ENCODE measurements around the gene PARP6. TPM values are rescaled to one million over a fixed set of nuclear protein-coding genes. Genes with fewer than 3 reads are reported as not detected.

The PARP6 gene
- total RNA-seq, 1 donor from 2014 or later, result 72.4 TPM

DNA sequence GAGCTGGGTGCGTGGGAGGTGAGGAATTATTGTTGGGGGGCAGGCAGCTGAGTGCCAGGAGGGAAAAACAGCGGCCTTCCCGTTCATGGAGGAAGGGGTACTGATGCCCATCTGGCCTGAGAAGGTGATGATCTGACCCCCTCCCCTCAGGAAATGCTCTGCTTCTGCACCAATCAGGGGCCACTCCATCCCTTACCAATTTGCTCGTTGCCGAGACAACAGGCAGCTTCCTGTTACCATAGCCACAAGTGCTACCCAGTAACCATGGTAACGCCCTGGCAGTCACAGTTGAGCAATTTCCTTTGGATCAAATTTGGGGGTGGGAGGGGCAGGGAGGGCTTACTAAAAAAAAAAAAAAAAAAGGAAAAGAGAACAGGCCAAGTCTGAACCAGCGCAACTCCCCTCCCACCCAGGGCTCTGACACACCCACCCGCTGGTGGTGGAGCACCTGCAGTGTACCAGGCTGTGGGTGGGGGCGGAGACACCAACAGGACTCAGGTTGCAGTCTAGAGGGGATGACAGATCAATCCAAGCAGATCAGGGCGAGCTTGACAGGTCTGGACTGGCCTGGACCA is 33.9 kb upstream of the PARP6 start:
- DNase-seq (ENCODE audit: low spot score), result no peak
- H3K27ac Mint-ChIP-seq (ENCODE audit: unreplicated experiment), result no peak overlapping the region

DNA sequence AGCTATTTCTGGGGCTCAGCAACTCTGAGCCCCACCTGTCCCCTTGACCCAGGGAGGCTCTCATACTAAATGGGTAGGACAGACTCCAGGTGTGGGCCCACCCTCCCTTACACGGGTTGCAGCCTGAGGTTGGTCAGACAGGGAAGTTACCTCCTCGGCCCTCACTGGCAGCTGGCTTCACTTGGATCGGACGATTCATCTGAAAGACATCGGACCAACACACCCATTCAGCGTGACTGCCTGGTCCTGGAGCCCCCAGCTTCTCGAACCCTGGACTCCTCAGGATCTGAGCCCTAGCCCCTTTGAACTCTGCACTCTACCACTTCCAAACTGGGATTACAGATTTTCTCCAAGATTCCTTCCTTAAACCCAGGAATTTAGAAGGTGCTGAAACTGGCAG is 32.2 kb upstream of the PARP6 start:
- TF ChIP-seq, protein P1, sequence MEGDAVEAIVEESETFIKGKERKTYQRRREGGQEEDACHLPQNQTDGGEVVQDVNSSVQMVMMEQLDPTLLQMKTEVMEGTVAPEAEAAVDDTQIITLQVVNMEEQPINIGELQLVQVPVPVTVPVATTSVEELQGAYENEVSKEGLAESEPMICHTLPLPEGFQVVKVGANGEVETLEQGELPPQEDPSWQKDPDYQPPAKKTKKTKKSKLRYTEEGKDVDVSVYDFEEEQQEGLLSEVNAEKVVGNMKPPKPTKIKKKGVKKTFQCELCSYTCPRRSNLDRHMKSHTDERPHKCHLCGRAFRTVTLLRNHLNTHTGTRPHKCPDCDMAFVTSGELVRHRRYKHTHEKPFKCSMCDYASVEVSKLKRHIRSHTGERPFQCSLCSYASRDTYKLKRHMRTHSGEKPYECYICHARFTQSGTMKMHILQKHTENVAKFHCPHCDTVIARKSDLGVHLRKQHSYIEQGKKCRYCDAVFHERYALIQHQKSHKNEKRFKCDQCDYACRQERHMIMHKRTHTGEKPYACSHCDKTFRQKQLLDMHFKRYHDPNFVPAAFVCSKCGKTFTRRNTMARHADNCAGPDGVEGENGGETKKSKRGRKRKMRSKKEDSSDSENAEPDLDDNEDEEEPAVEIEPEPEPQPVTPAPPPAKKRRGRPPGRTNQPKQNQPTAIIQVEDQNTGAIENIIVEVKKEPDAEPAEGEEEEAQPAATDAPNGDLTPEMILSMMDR (IDR thresholded peaks at IDR 0.05), result no peak
- Mint-ChIP-seq H3K4me3 (ENCODE audit: unreplicated experiment) (no peak overlapping the region), H3K9me3 (ENCODE audit: low read depth) (no peaks in the 10 kb centered on the region), H3K27me3 (ENCODE audit: low read depth) (no peaks in the 10 kb centered on the region), H3K27ac (ENCODE audit: unreplicated experiment) (no peak overlapping the region), H3K4me1 (ENCODE audit: low read depth) (peaks cover 11% of the 10 kb centered on the region), H3K36me3 (ENCODE audit: low read depth) (peaks cover 2% of the 10 kb centered on the region)
- DNase-seq (ENCODE audit: low spot score), result no peak

More for the DNA sequence above, 33.9 kb upstream of the PARP6 start:
- peaks cover 11% of the 10 kb centered on the region for H3K4me1 Mint-ChIP-seq (ENCODE audit: low read depth)
- peaks cover 2% of the 10 kb centered on the region for H3K27me3 Mint-ChIP-seq (ENCODE audit: low read depth)
- TF ChIP-seq, protein P1 (IDR thresholded peaks at IDR 0.05), result no peak
- H3K36me3 Mint-ChIP-seq (ENCODE audit: low read depth), result peaks cover 2% of the 10 kb centered on the region
- no peaks in the 10 kb centered on the region for H3K9me3 Mint-ChIP-seq (ENCODE audit: low read depth)
- H3K4me3 Mint-ChIP-seq (ENCODE audit: unreplicated experiment), result no peak overlapping the region

DNA sequence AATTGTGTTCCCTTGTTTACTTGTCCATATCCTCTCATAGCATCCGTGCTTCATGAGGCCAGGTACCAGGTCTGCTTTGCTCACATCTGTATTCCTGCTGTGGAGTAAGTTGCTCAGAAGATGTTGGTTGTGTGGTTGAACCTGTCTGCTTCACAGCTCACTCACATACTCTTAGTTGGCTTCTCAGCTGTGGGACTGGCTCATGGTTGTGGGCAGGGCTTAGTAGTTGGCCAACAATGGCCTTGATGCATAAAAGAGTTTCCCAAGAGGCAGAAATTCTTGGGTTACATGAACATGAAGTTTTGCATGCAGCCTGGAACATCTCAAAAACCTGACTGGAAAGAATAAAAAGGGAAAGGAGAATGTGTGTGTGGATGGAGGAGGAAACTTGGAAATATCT is 30.6 kb upstream of the PARP6 start:
- DNase-seq (ENCODE audit: low spot score), result no peak
- Mint-ChIP-seq H3K36me3 (ENCODE audit: low read depth) (peaks cover 2% of the 10 kb centered on the region), H3K27ac (ENCODE audit: unreplicated experiment) (no peak overlapping the region), H3K9me3 (ENCODE audit: low read depth) (no peaks in the 10 kb centered on the region), H3K4me3 (ENCODE audit: unreplicated experiment) (no peak overlapping the region), H3K27me3 (ENCODE audit: low read depth) (no peaks in the 10 kb centered on the region), H3K4me1 (ENCODE audit: low read depth) (peaks cover 11% of the 10 kb centered on the region)
- TF ChIP-seq, protein P1 (IDR thresholded peaks at IDR 0.05), result no peak

DNA sequence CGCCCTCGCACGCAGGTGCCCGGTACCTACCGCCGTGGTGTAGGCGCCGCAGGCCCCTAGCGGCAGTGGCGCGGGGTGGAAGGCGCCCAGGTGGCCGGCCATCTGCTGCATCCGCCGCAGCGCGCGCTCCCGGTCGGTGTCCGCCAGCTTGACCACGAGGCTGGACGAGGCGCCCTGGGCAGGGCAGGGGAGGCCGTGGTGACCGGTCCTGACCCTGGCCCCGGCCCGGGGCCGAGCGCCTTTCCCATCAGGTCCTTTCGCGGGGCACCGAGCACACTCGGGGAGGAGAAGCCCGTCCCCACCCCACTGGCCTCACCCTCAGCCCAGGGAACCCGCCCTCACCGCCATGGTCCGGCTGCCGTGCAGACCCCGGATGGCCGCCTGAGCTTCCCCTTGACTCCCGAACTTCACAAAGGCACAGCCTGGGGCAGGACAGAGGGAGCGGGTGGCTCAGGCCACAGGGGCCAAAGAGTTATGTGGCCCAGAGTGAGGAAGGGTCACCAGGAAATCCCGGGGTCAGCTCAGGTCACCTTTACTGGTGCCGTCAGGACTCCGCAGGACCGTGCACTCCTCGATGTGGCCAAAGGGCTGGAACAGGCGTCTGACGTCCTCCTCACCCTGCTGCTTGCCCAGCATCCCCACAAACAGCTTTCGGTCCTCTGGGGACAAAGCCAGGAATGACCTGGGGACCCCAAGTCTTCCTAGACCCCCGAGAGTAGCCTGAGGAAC is 17.4 kb upstream of the PARP6 start:
- DNase-seq (ENCODE audit: low spot score), result no peak
- peaks cover 2% of the 10 kb centered on the region for H3K36me3 Mint-ChIP-seq (ENCODE audit: low read depth)
- TF ChIP-seq, protein P1 (IDR thresholded peaks at IDR 0.05), result no peak
- no peak overlapping the region for H3K27ac Mint-ChIP-seq (ENCODE audit: unreplicated experiment)
- H3K4me3 Mint-ChIP-seq (ENCODE audit: unreplicated experiment), result no peak overlapping the region
- H3K9me3 Mint-ChIP-seq (ENCODE audit: low read depth), result no peaks in the 10 kb centered on the region
- H3K4me1 Mint-ChIP-seq (ENCODE audit: low read depth), result no peaks in the 10 kb centered on the region
- H3K27me3 Mint-ChIP-seq (ENCODE audit: low read depth), result peaks cover 8% of the 10 kb centered on the region

DNA sequence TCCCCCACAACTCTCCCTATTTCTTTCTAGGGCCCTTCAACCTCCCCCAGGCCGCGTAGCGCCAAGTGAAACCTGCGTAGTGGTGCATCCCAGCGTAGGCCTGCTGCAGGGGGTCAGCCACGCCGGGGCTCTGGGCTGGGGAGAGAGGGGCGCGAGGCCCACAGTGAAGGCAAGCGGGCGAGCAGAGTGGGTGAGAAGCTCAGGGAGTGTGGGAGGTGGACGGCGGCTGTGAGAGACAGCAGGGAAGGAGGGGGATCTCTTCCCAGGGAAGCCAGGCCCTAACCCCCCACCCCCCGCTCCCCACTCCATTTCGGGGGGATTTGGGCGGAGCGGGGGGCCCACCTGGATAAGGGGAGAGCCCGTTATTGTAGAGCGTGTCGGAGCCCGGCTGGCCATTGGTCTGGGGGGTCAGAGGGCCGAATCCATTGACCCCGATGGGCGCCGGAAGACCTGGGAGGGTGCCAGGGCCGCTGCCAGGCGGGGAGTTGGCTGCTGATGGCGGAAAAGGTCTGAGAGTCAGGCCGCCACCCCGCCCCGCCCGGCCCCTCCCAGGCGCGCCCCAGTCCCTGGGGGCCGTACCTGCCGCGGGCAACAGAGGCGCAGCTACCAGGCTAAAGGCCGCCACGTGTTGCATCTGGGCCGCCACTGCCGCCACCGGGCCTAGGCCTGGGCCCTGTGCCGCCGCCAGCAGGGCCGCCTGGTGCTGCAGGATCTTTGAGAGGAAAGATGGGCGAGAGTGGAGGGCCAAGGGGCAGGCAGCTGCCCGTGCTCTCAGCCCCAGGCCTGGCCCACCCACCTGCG is 16.6 kb upstream of the PARP6 start:
- H3K27me3 Mint-ChIP-seq (ENCODE audit: low read depth), result peaks cover 8% of the 10 kb centered on the region
- H3K27ac Mint-ChIP-seq (ENCODE audit: unreplicated experiment), result no peak overlapping the region
- DNase-seq (ENCODE audit: low spot score), result no peak
- peaks cover 2% of the 10 kb centered on the region for H3K36me3 Mint-ChIP-seq (ENCODE audit: low read depth)
- H3K4me3 Mint-ChIP-seq (ENCODE audit: unreplicated experiment), result no peak overlapping the region
- H3K9me3 Mint-ChIP-seq (ENCODE audit: low read depth), result no peaks in the 10 kb centered on the region
- TF ChIP-seq, protein P1 (IDR thresholded peaks at IDR 0.05), result no peak
- H3K4me1 Mint-ChIP-seq (ENCODE audit: low read depth), result no peaks in the 10 kb centered on the region
